H1 (cell line): ENCODE data around the gene GCGR. TPM values are rescaled to one million over a fixed set of nuclear protein-coding genes. Genes with fewer than 3 reads are reported as not detected.

ENCODE experiments used
- CTCF ChIA-PET: fragments of 300-600 bp; sonication (Branson Sonifier 250); formaldehyde crosslinking; loops from one replicate; lab custom pipeline; 2021; ENCODE audit not compliant: partially characterized antibody; lab: Charles Lee
- POLR2A ChIA-PET: fragments of 300-600 bp; sonication (Branson Sonifier 250); formaldehyde crosslinking; loops from one replicate; lab custom pipeline; 2021; ENCODE audit warnings: inconsistent platforms; ENCODE audit not compliant: partially characterized antibody; lab: Charles Lee
- DNase-seq, 2 experiments: peaks; one replicate each; pipeline versions ENCODE4 v3.0.0 to v3.0.0-alpha.2; 2010 to 2022; ENCODE audit warnings: low spot score in 2 of 2, low read depth in 1 of 2, mixed read lengths in 1 of 2
- FAIRE-seq: peaks from 2 replicates; lab custom pipeline; 2011; peaks lifted over from hg19 to GRCh38; lab: Jason Lieb, UNC
- H2AFZ ChIP-seq: 2 replicates; pipeline ENCODE4 v1.8.1; 2012; ENCODE audit warnings: low read length, inconsistent platforms
- H2AK5ac ChIP-seq: 2 replicates; pipeline ENCODE4 v1.6.1; 2013; ENCODE audit warnings: low read depth, low read length
- H2BK120ac ChIP-seq: replicated peaks from 2 replicates; pipeline ENCODE3; 2013; ENCODE audit warnings: low read depth, low read length, inconsistent platforms
- H2BK12ac ChIP-seq: 2 replicates; pipeline ENCODE4 v1.6.1; 2013; ENCODE audit warnings: low read depth, low read length
- H2BK15ac ChIP-seq: 2 replicates; pipeline ENCODE4 v1.6.1; 2013; ENCODE audit warnings: low read length
- H2BK20ac ChIP-seq: 2 replicates; pipeline ENCODE4 v1.6.1; 2013; ENCODE audit warnings: low read length
- H2BK5ac ChIP-seq: 2 replicates; pipeline ENCODE4 v1.6.1; 2013; ENCODE audit warnings: low read depth, low read length
- H3K14ac ChIP-seq: 2 replicates; pipeline ENCODE4 v1.6.1; 2013; ENCODE audit warnings: inconsistent platforms; ENCODE audit not compliant: insufficient read length
- H3K18ac ChIP-seq: 2 replicates; pipeline ENCODE4 v1.6.1; 2013; ENCODE audit warnings: low read length; ENCODE audit errors: extremely low read depth
- H3K23ac ChIP-seq: 2 replicates; pipeline ENCODE4 v1.6.1; 2013; ENCODE audit warnings: inconsistent platforms; ENCODE audit not compliant: insufficient read length
- H3K23me2 ChIP-seq: 2 replicates; pipeline ENCODE4 v1.6.1; 2013; ENCODE audit warnings: low read depth, low read length
- H3K27ac ChIP-seq: 2 replicates; pipeline ENCODE4 v1.6.1; 2011; ENCODE audit warnings: low read depth, low read length, inconsistent platforms
- H3K27me3 ChIP-seq, 4 experiments: replicated peaks in 1 of 4; 1 replicate in 1 of 4; 2 replicates in 3 of 4; pipeline versions ENCODE4 v1.6.1 to v1.8.1; 2011 to 2013; ENCODE audit warnings: low read length in 3 of 4, mild to moderate bottlenecking in 3 of 4, inconsistent platforms in 2 of 4, mixed read lengths in 2 of 4, moderate library complexity in 1 of 4; ENCODE audit not compliant: control insufficient read depth in 3 of 4, insufficient read depth in 3 of 4; ENCODE audit errors: extremely low read depth in 1 of 4
- H3K36me3 ChIP-seq, 4 experiments: 2 replicates each; pipeline versions ENCODE4 v1.6.1 to v1.8.1; 2011 to 2013; ENCODE audit warnings: mild to moderate bottlenecking in 4 of 4, low read length in 3 of 4, moderate library complexity in 2 of 4, control low read depth in 1 of 4, inconsistent platforms in 1 of 4; ENCODE audit not compliant: insufficient read depth in 4 of 4, control insufficient read depth in 2 of 4
- H3K4ac ChIP-seq: replicated peaks from 2 replicates; pipeline ENCODE3; 2013; ENCODE audit warnings: low read length, low read depth, mixed read lengths, inconsistent platforms; ENCODE audit not compliant: insufficient read length
- H3K4me1 ChIP-seq, 4 experiments: replicated peaks in 1 of 4; 1 replicate in 1 of 4; 2 replicates in 3 of 4; pipeline versions ENCODE4 v1.6.1 to v1.8.1; 2011 to 2013; ENCODE audit warnings: low read length in 3 of 4, inconsistent platforms in 2 of 4, mixed read lengths in 1 of 4; ENCODE audit not compliant: insufficient read depth in 4 of 4, control insufficient read depth in 3 of 4
- H3K4me2 ChIP-seq, 2 experiments: 2 replicates each; pipeline versions ENCODE4 v1.6.1 to v1.8.1; 2011 to 2013; ENCODE audit warnings: low read depth in 2 of 2, low read length in 2 of 2, control low read depth in 1 of 2, inconsistent platforms in 1 of 2, mild to moderate bottlenecking in 1 of 2; ENCODE audit not compliant: insufficient read depth in 1 of 2
- H3K4me3 ChIP-seq, 4 experiments: fragments of 200-600, 300-600 bp in 1 of 4; sonication (generic), shearing (Covaris generic), sonication (Bioruptor Twin) in 1 of 4; 2 replicates each; pipeline versions ENCODE4 v1.5.1 to v1.8.1; 2011 to 2016; ENCODE audit warnings: low read length in 4 of 4, low read depth in 3 of 4, control low read depth in 2 of 4, inconsistent platforms in 2 of 4, mild to moderate bottlenecking in 2 of 4, mixed read lengths in 1 of 4, moderate library complexity in 1 of 4; ENCODE audit not compliant: insufficient read depth in 2 of 4; ENCODE audit errors: extremely low read depth in 1 of 4
- H3K56ac ChIP-seq: replicated peaks from 2 replicates; pipeline ENCODE3; 2013; ENCODE audit warnings: low read depth, mild to moderate bottlenecking, mixed read lengths, low read length, inconsistent platforms; ENCODE audit not compliant: insufficient read length
- H3K79me1 ChIP-seq: 2 replicates; pipeline ENCODE4 v1.6.1; 2013; ENCODE audit warnings: low read depth, low read length, control low read depth
- H3K79me2 ChIP-seq, 2 experiments: 2 replicates each; pipeline versions ENCODE4 v1.6.1 to v1.8.1; 2012 to 2013; ENCODE audit warnings: low read length in 2 of 2, mild to moderate bottlenecking in 2 of 2, inconsistent platforms in 1 of 2; ENCODE audit not compliant: insufficient read depth in 2 of 2, control insufficient read depth in 1 of 2
- H3K9ac ChIP-seq, 4 experiments: replicated peaks in 1 of 4; 1 replicate in 1 of 4; 2 replicates in 3 of 4; pipeline versions ENCODE4 v1.6.1 to v1.8.1; 2011 to 2013; ENCODE audit warnings: low read depth in 3 of 4, low read length in 3 of 4, control low read depth in 2 of 4, mild to moderate bottlenecking in 2 of 4, moderate library complexity in 2 of 4, inconsistent platforms in 1 of 4; ENCODE audit errors: extremely low read depth in 1 of 4
- H3K9me3 ChIP-seq, 2 experiments: 2 replicates each; pipeline versions ENCODE4 v1.6.1 to v1.8.1; 2012 to 2013; ENCODE audit warnings: mild to moderate bottlenecking in 2 of 2, moderate library complexity in 2 of 2, control low read depth in 1 of 2, inconsistent platforms in 1 of 2, low read depth in 1 of 2, low read length in 1 of 2, mixed read lengths in 1 of 2; ENCODE audit not compliant: insufficient read depth in 2 of 2
- H4K20me1 ChIP-seq, 2 experiments: replicated peaks in 1 of 2; 2 replicates each; pipeline versions ENCODE3 to v1.8.1; 2011 to 2013; ENCODE audit warnings: inconsistent platforms in 2 of 2, low read length in 2 of 2, mild to moderate bottlenecking in 1 of 2; ENCODE audit not compliant: insufficient read depth in 2 of 2, control insufficient read depth in 1 of 2
- H4K5ac ChIP-seq: 2 replicates; pipeline ENCODE4 v1.6.1; 2013; ENCODE audit warnings: low read length, low read depth, mixed read lengths, inconsistent platforms; ENCODE audit not compliant: insufficient read length
- H4K8ac ChIP-seq: 2 replicates; pipeline ENCODE4 v1.8.0; 2013; ENCODE audit warnings: mild to moderate bottlenecking, moderate library complexity, low read length, inconsistent platforms; ENCODE audit not compliant: insufficient read depth; ENCODE audit errors: extremely low read depth
- H4K91ac ChIP-seq: replicated peaks from 2 replicates; pipeline ENCODE3; 2013; ENCODE audit warnings: low read length, mixed read lengths, inconsistent platforms; ENCODE audit not compliant: insufficient read length
- BRCA1 ChIP-seq: IDR thresholded peaks from 2 replicates; pipeline ENCODE4 v1.6.1; 2012; ENCODE audit warnings: low read depth, low read length, improper control_type of control experiment
- CREB1 ChIP-seq: IDR thresholded peaks from 2 replicates; pipeline ENCODE4 v1.6.1; 2012; ENCODE audit warnings: inconsistent platforms
- E2F6 ChIP-seq: IDR thresholded peaks from 2 replicates; pipeline ENCODE4 v1.6.1; 2012; ENCODE audit warnings: inconsistent platforms
- KDM1A ChIP-seq: fragments of 200-600, 300-600 bp; sonication (generic); IDR thresholded peaks from 2 replicates; pipeline ENCODE4 v1.7.1; 2016; ENCODE audit warnings: mild to moderate bottlenecking, low read length, borderline replicate concordance
- KDM5A ChIP-seq: fragments of 200-600 bp; IDR thresholded peaks from 2 replicates; pipeline ENCODE4 v1.7.1; 2012; ENCODE audit warnings: mild to moderate bottlenecking, low read length, inconsistent platforms, mixed read lengths
- RNF2 ChIP-seq: fragments of 200-900, 300-1000 bp; sonication (generic); IDR thresholded peaks from 2 replicates; pipeline ENCODE4 v1.7.1; 2016; ENCODE audit warnings: borderline replicate concordance, low read depth, mild to moderate bottlenecking, antibody characterized with exemption, low read length; ENCODE audit not compliant: poor library complexity, severe bottlenecking; ENCODE audit errors: missing control alignments
- SRF ChIP-seq: IDR thresholded peaks from 2 replicates; pipeline ENCODE4 v1.6.1; 2011; ENCODE audit warnings: mild to moderate bottlenecking, low read depth, low read length, moderate library complexity
- TAF1 ChIP-seq: IDR thresholded peaks from 2 replicates; pipeline ENCODE4 v1.6.1; 2011; ENCODE audit warnings: mild to moderate bottlenecking, low read depth, low read length
- WGBS, 2 experiments: shearing (Covaris generic) in 1 of 2; methylation state at CpG; one replicate each; pipeline versions ENCODE4 v1.1.6 to v1.1.7; 2013 to 2015; ENCODE audit warnings: low lambda C conversion rate in 2 of 2, mixed read lengths in 2 of 2, inconsistent platforms in 1 of 2, low coverage in 1 of 2, missing lambda C conversion rate in 1 of 2; ENCODE audit not compliant: insufficient replicate concordance in 2 of 2, insufficient coverage in 1 of 2, insufficient read length in 1 of 2; ENCODE audit errors: extremely low coverage in 1 of 2, missing lambda C conversion rate in 1 of 2; 5-methylcytosine and 5-hydroxymethylcytosine counted together
- polyA plus RNA-seq, 7 experiments: library from polyadenylated mRNA; depleted of rRNA in 3 of 7; stranded (reverse) in 5 of 7; unstranded in 2 of 7; fragments of >200 nt in 5 of 7; fragments of 200-250 nt in 2 of 7; gene quantifications; 1 replicate in 5 of 7; 2 replicates in 1 of 7; 4 replicates in 1 of 7; pipeline versions ENCODE4 v1.2.1 to v1.2.3, GENCODE V29; 2011 to 2013; ENCODE audit warnings: missing spikeins in 2 of 7, mixed read lengths in 2 of 7
- total RNA-seq: library from RNA; stranded (reverse); fragmentation: NEBNext Ultra II Directional; extraction: Animal tissue kit (Norgen Biotek cat#: 25700); gene quantifications from 2 replicates; pipeline ENCODE4 v1.2.1, GENCODE V29; 2021
- TF ChIP-seq, protein P1 (sequence below): IDR thresholded peaks from 2 replicates; pipeline ENCODE4 v1.6.1; 2011; ENCODE audit warnings: low read depth, mild to moderate bottlenecking, low read length; ENCODE audit not compliant: insufficient read depth

Gene GCGR
- total and polyA plus RNA-seq, 2 of the 8 experiments (the other 6 are each of a cell fraction or from before 2014, with no cell fraction given) = 0.44 to 0.56 TPM

DNA sequence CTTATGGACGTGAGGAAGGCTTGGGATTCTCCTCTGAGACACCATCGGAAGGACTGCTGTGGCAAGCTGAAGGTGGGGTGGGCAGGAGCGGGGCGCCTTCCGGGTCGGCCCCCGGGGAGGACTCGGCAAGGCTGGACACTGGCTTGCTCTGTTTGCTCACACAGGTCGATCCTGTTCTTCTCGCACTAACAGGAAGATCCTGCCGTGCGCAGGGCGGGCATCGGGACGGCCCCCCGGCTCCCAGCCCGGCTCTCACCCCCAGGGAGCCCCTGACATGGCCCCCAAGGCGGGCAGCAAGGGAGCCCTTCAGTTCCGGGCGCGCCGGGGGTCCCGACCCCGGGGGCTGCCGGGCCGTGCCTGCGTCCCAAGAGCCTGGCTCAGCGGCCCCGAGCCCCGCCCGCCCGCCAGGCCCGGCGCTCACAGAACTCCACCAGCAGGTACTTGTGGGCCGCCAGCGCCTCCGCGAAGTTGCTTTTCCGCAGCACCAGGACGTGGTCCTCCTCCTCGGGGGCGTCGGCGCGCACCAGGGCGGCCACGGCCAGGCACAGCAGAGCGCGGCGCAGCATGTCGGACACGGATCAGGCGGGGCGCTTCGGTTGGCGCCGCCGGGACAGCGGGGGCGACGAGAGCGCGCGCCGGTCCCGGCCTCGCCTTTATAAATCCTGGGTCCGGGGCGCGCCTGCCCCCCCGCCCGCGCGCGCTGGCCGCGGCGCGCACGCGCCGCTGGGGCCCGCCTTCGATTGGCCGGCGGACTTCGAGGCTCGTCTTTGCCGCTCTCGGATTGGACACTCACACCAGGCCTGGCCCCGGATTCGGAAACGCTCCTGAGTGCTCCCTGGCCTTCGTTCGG lies 56.2 kb downstream of the GCGR start, which contains the start of gene P4HB:
TSS of gene P4HB (minus strand) at position 630 of the 850 bp plus-strand sequence. CDS start at position 566, 64 bp downstream.
- H3K9me3 ChIP-seq = no peaks in the 10 kb centered on the region
- peak within 1 kb of the TSS; percentile 83 to 92 for H3K4me2 ChIP-seq
- H3K56ac ChIP-seq = peak within 1 kb of the TSS; percentile 63
- H3K9ac ChIP-seq = peak within 1 kb of the TSS; percentile 85 to 98 (median 90)
- peak within 1 kb of the TSS; percentile 79; the same call in 1 of the 2 replicates for H3K27ac ChIP-seq
- FAIRE-seq (no peak), DNase-seq (peak in 1 of 2 experiments; percentile 93)
- H3K36me3 ChIP-seq = peaks cover 11 to 32% (median 18%) of the 10 kb centered on the region in 4 experiments; a peak in 7 of 8 replicates
- H4K5ac ChIP-seq = peak within 1 kb of the TSS; percentile 80
- H4K91ac ChIP-seq = peak within 1 kb of the TSS; percentile 89
- H4K8ac ChIP-seq = peak within 1 kb of the TSS; percentile 94; the same call in 1 of the 2 replicates
- H3K23me2 ChIP-seq = peaks cover 8% of the 10 kb centered on the region
- H2AK5ac ChIP-seq = peak within 1 kb of the TSS; percentile 71; the same call in 1 of the 2 replicates
- 2% methylated on average over 56 of the region's 95 CpGs; no CpG with 5 or more reads in 1 of the 2 experiments for WGBS, 2 experiments
- H3K79me2 ChIP-seq = peaks cover 13 to 56% of the 10 kb centered on the region in 2 experiments
- peak within 1 kb of the TSS; percentile 90 for H2BK12ac ChIP-seq
- H4K20me1 ChIP-seq = peaks cover 10 to 25% of the 10 kb centered on the region in 2 experiments
- no peak within 1 kb of the TSS for H3K14ac ChIP-seq
- peak within 1 kb of the TSS; percentile 79 to 95 (median 90) for H3K4me3 ChIP-seq
- ChIA-PET CTCF (interaction anchor here (1.0 to 2.7 kb wide), 4 partner anchors 10 to 125 kb away, joined by 3 to 18 read pairs (median 6); no protein-coding TSS in a partner anchor), POLR2A (interaction anchor here (0.6 to 3.6 kb wide), 15 partner anchors 8 to 349 kb away, joined by 3 to 17 read pairs (median 3); partner anchors contain the start of genes ALYREF, ANAPC11, ARHGDIA and MCRIP1)
- no peak within 1 kb of the TSS for H2BK15ac ChIP-seq
- H2BK20ac ChIP-seq = no peak within 1 kb of the TSS
- peak within 1 kb of the TSS; percentile 98 for H2BK5ac ChIP-seq
- H3K27me3 ChIP-seq = no peaks in the 10 kb centered on the region
- peaks cover 0 to 5% (median 5%) of the 10 kb centered on the region in 4 experiments; a peak in 5 of 7 replicates for H3K4me1 ChIP-seq
- peak within 1 kb of the TSS; percentile 98 for H3K18ac ChIP-seq
- peaks cover 13% of the 10 kb centered on the region for H3K79me1 ChIP-seq
- H2AFZ ChIP-seq = no peak within 1 kb of the TSS
- no peak within 1 kb of the TSS for H3K23ac ChIP-seq
- no peak within 1 kb of the TSS for H2BK120ac ChIP-seq
- peak within 1 kb of the TSS; percentile 97 for H3K4ac ChIP-seq
- TF ChIP-seq CREB1 (no peak), SRF (no peak), KDM5A (no peak), RNF2 (no peak), KDM1A (no peak), BRCA1 (no peak), E2F6 (no peak), TAF1 (peak; percentile 68)
- TF ChIP-seq, protein P1, sequence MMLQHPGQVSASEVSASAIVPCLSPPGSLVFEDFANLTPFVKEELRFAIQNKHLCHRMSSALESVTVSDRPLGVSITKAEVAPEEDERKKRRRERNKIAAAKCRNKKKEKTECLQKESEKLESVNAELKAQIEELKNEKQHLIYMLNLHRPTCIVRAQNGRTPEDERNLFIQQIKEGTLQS = no peak
